NCI-H748 (cell line): ENCODE results near the gene FHOD3.
A peak's percentile ranks its signal among the peaks of the same experiment; 100 is the strongest.

Experiments
- DNase-seq: peaks from one replicate; lab custom pipeline; 2025; ENCODE audit not compliant: unreplicated experiment; lab: John Stamatoyannopoulos, UW

Gene FHOD3

GRCh38 chr18:36297417-36298125 is at the start of gene FHOD3:
TSS of gene FHOD3 (plus strand) at chr18:36297713. CDS start at chr18:36297836, 123 bp downstream.
- peak; percentile 88 for DNase-seq

- no peak for DNase-seq
Measured at GRCh38 chr18:36249392-36249791, 48.1 kb upstream of the FHOD3 start.

GRCh38 chr18:36250827-36251226 is 46.7 kb upstream of the FHOD3 start:
- DNase-seq, result no peak

GRCh38 chr18:36255072-36255698 is 42.3 kb upstream of the FHOD3 start:
- DNase-seq, result no peak

- no peak for DNase-seq
Measured at GRCh38 chr18:36256094-36256493, 41.4 kb upstream of the FHOD3 start.

GRCh38 chr18:36262971-36263370 is 34.5 kb upstream of the FHOD3 start:
- no peak for DNase-seq

GRCh38 chr18:36264283-36264682 is 33.2 kb upstream of the FHOD3 start:
- no peak for DNase-seq

- DNase-seq, result no peak
Measured at GRCh38 chr18:36265015-36265414, 32.5 kb upstream of the FHOD3 start.

GRCh38 chr18:36269157-36269556 is 28.4 kb upstream of the FHOD3 start:
- DNase-seq, result no peak

- DNase-seq, result no peak
Measured at GRCh38 chr18:36271153-36271552, 26.4 kb upstream of the FHOD3 start.

- DNase-seq, result no peak
Measured at GRCh38 chr18:36273347-36273746, 24.2 kb upstream of the FHOD3 start.

GRCh38 chr18:36274083-36274715 is 23.3 kb upstream of the FHOD3 start:
- no peak for DNase-seq

GRCh38 chr18:36275561-36275960 is 22.0 kb upstream of the FHOD3 start:
- no peak for DNase-seq

- DNase-seq, result no peak
Measured at GRCh38 chr18:36279001-36279400, 18.5 kb upstream of the FHOD3 start.

- DNase-seq, result no peak
Measured at GRCh38 chr18:36281936-36282335, 15.6 kb upstream of the FHOD3 start.

- DNase-seq, result no peak
Measured at GRCh38 chr18:36283448-36283847, 14.1 kb upstream of the FHOD3 start.

- DNase-seq, result no peak
Measured at GRCh38 chr18:36284268-36284667, 13.2 kb upstream of the FHOD3 start.

GRCh38 chr18:36284671-36285295 is 12.7 kb upstream of the FHOD3 start:
- DNase-seq, result peak; percentile 81

- DNase-seq, result no peak
Measured at GRCh38 chr18:36287653-36288052, 9.9 kb upstream of the FHOD3 start.

- no peak for DNase-seq
Measured at GRCh38 chr18:36288689-36289088, 8.8 kb upstream of the FHOD3 start.

GRCh38 chr18:36294031-36294430 is 3.5 kb upstream of the FHOD3 start:
- DNase-seq, result no peak

- DNase-seq, result no peak
Measured at GRCh38 chr18:36295214-36295613, 2.3 kb upstream of the FHOD3 start.
